ENCODE results near the gene DUOXA1. TPM values are rescaled to one million over a fixed set of nuclear protein-coding genes. Genes with fewer than 3 reads are reported as not detected.

Gene DUOXA1
- total RNA-seq, 1 experiment from 2014 or later, result not detected

DNA sequence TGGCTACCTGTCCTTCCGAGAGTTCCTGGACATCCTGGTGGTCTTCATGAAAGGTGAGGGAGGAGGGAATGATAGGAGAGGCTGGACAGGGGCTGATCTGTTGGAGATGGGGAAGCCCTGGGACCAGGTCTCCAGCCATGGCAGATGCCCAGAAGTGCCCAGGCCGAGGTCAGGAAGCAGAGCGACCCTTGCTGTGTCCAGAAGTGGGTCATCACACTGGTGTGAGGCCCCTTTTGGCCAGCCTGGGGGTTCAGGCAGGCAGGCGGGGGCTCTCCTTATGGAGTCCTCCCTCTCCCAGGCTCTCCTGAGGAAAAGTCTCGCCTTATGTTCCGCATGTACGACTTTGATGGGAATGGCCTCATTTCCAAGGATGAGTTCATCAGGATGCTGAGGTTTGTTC is 17.9 kb upstream of the DUOXA1 start:
- Histone ChIP-seq H3F3A (ENCODE audit: low read length, unreplicated experiment) (no peaks in the 10 kb centered on the region), H3K27me3 (ENCODE audit: low read length) (no peaks in the 10 kb centered on the region), H3K27ac (ENCODE audit: low read length) (no peak overlapping the region), H3K4me1 (ENCODE audit: insufficient read depth, low read length) (peaks cover 18% of the 10 kb centered on the region), H3K4me2 (ENCODE audit: low read length) (no peak overlapping the region), H3K9me2 (replicated peaks; ENCODE audit: low read length) (no peaks in the 10 kb centered on the region), H2AFZ (ENCODE audit: low read length) (no peak overlapping the region), H3K9me3 (ENCODE audit: low read length) (no peaks in the 10 kb centered on the region), H3K36me3 (ENCODE audit: low read depth, low read length) (no peaks in the 10 kb centered on the region), H3K4me3 (ENCODE audit: low read length) (no peak overlapping the region), H4K20me1 (ENCODE audit: low read length) (no peaks in the 10 kb centered on the region), H3K79me2 (ENCODE audit: low read length) (no peaks in the 10 kb centered on the region), H3K9ac (ENCODE audit: low read length) (no peak overlapping the region)
- ChIA-PET POLR2A (ENCODE audit: unreplicated experiment) (no interaction called here), CTCF (interaction anchor here (0.6 to 1.0 kb wide), 4 partner anchors 15 to 51 kb away, joined by 3 to 6 read pairs (median 4); no protein-coding TSS in a partner anchor)
- no TSS peak for BruUV-seq (replicated peaks)
- ATAC-seq, result no peak
- no peak for TF ChIP-seq EZH2phosphoT487 (IDR thresholded peaks at IDR 0.05; ENCODE audit: borderline replicate concordance, low read length)
- no peak for TF ChIP-seq EZH2 (IDR thresholded peaks at IDR 0.05; ENCODE audit: low read length, unreplicated experiment)
- no peak for TF ChIP-seq CTCF (conservative IDR thresholded peaks at IDR 0.05; ENCODE audit: low read depth, low read length)
- intact Hi-C loops (cut with micrococcal nuclease), result no loop called here
- DNase-seq, result no peak

GRCh38 chr15:45146405-45146804 is 16.7 kb upstream of the DUOXA1 start:
- peaks cover 18% of the 10 kb centered on the region for H3K4me1 ChIP-seq (ENCODE audit: insufficient read depth, low read length)
- H3K4me3 ChIP-seq (ENCODE audit: low read length), result no peak overlapping the region
- no peaks in the 10 kb centered on the region for H3K79me2 ChIP-seq (ENCODE audit: low read length)
- TF ChIP-seq CTCF (conservative IDR thresholded peaks at IDR 0.05; ENCODE audit: low read depth, low read length), result no peak
- no peak for TF ChIP-seq EZH2 (IDR thresholded peaks at IDR 0.05; ENCODE audit: low read length, unreplicated experiment)
- no peak for TF ChIP-seq EZH2phosphoT487 (IDR thresholded peaks at IDR 0.05; ENCODE audit: borderline replicate concordance, low read length)
- H3K9me3 ChIP-seq (ENCODE audit: low read length), result no peaks in the 10 kb centered on the region
- intact Hi-C loops (cut with micrococcal nuclease), result no loop called here
- no peaks in the 10 kb centered on the region for H3K9me2 ChIP-seq (replicated peaks; ENCODE audit: low read length)
- no peak overlapping the region for H3K9ac ChIP-seq (ENCODE audit: low read length)
- no peak overlapping the region for H3K4me2 ChIP-seq (ENCODE audit: low read length)
- no peaks in the 10 kb centered on the region for H3F3A ChIP-seq (ENCODE audit: low read length, unreplicated experiment)
- H2AFZ ChIP-seq (ENCODE audit: low read length), result no peak overlapping the region
- no peaks in the 10 kb centered on the region for H3K36me3 ChIP-seq (ENCODE audit: low read depth, low read length)
- H3K27ac ChIP-seq (ENCODE audit: low read length), result no peak overlapping the region
- DNase-seq, result no peak
- no peaks in the 10 kb centered on the region for H4K20me1 ChIP-seq (ENCODE audit: low read length)
- no peaks in the 10 kb centered on the region for H3K27me3 ChIP-seq (ENCODE audit: low read length)
- CTCF ChIA-PET, result no interaction called here
- no peak for ATAC-seq
- POLR2A ChIA-PET (ENCODE audit: unreplicated experiment), result no interaction called here
- BruUV-seq (replicated peaks), result no TSS peak

DNA sequence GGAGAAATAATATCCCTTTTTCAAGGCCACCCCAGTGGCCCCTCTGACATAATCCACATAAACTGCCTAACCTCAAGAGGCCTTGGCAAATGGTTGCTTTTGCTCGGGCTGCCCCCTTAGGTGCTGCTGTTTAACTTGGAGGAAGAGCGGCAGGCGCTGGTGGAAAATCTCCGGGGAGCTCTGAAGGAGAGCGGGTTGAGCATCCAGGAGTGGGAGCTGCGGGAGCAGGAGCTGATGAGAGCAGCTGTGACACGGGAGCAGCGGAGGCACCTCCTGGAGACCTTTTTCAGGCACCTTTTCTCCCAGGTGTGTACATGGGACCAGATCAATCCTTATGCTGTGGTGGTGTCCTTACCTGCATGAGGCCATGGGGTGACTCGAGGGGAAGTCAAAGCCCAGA is 15.1 kb upstream of the DUOXA1 start:
- no peak for TF ChIP-seq EZH2phosphoT487 (IDR thresholded peaks at IDR 0.05; ENCODE audit: borderline replicate concordance, low read length)
- TF ChIP-seq CTCF (conservative IDR thresholded peaks at IDR 0.05; ENCODE audit: low read depth, low read length), result no peak
- TF ChIP-seq EZH2 (IDR thresholded peaks at IDR 0.05; ENCODE audit: low read length, unreplicated experiment), result no peak
- no peaks in the 10 kb centered on the region for H3K36me3 ChIP-seq (ENCODE audit: low read depth, low read length)
- POLR2A ChIA-PET (ENCODE audit: unreplicated experiment), result no interaction called here

More for the DNA sequence above, 15.1 kb upstream of the DUOXA1 start:
- CTCF ChIA-PET, result interaction anchor here (1.5 kb wide), 1 partner anchor 18 kb away, joined by 3 read pairs; no protein-coding TSS in a partner anchor
- H3K27ac ChIP-seq (ENCODE audit: low read length), result no peak overlapping the region
- no peak overlapping the region for H3K9ac ChIP-seq (ENCODE audit: low read length)
- no peaks in the 10 kb centered on the region for H3F3A ChIP-seq (ENCODE audit: low read length, unreplicated experiment)
- no TSS peak for BruUV-seq (replicated peaks)
- intact Hi-C loops (cut with micrococcal nuclease), result no loop called here
- no peak for DNase-seq
- no peaks in the 10 kb centered on the region for H4K20me1 ChIP-seq (ENCODE audit: low read length)
- ATAC-seq, result no peak
- no peaks in the 10 kb centered on the region for H3K9me2 ChIP-seq (replicated peaks; ENCODE audit: low read length)
- H3K27me3 ChIP-seq (ENCODE audit: low read length), result no peaks in the 10 kb centered on the region
- H2AFZ ChIP-seq (ENCODE audit: low read length), result no peak overlapping the region
- H3K79me2 ChIP-seq (ENCODE audit: low read length), result no peaks in the 10 kb centered on the region
- H3K4me1 ChIP-seq (ENCODE audit: insufficient read depth, low read length), result peaks cover 18% of the 10 kb centered on the region
- H3K9me3 ChIP-seq (ENCODE audit: low read length), result no peaks in the 10 kb centered on the region
- no peak overlapping the region for H3K4me2 ChIP-seq (ENCODE audit: low read length)
- no peak overlapping the region for H3K4me3 ChIP-seq (ENCODE audit: low read length)

All from PC-3 (cell line).